Cardiac muscle cell (in vitro differentiated cells and primary cell): ENCODE data around the gene ELAVL1. TPM values are rescaled to one million over a fixed set of nuclear protein-coding genes. Genes with fewer than 3 reads are reported as not detected.
"Not testable (repeated sequence)": the region's sequence is repeated elsewhere in the genome, so short reads cannot be mapped to it uniquely, and the experiment has no call there.

Source experiments
- DNase-seq, 2 donors: peaks; one replicate each; pipeline versions ENCODE4 v3.0.0 to v3.0.0-alpha.2; 2010 to 2017; ENCODE audit warnings: low read depth in 1 of 2, low spot score in 1 of 2
- H3K27ac ChIP-seq: fragments of 200-600 bp; sonication (generic); 2 replicates; pipeline ENCODE4 v1.5.1; 2016
- H3K27me3 ChIP-seq: fragments of 200-600 bp; sonication (generic); 2 replicates; pipeline ENCODE4 v1.6.0; 2016; ENCODE audit warnings: control low read depth
- H3K36me3 ChIP-seq: fragments of 200-600 bp; sonication (generic); 2 replicates; pipeline ENCODE4 v1.5.1; 2016; ENCODE audit warnings: control low read depth
- H3K4me1 ChIP-seq: fragments of 200-600 bp; sonication (generic); 2 replicates; pipeline ENCODE4 v1.8.1; 2017; ENCODE audit warnings: low read depth, mild to moderate bottlenecking, mixed run types
- H3K4me3 ChIP-seq: fragments of 200-600 bp; sonication (generic); 2 replicates; pipeline ENCODE4 v1.5.1; 2016; ENCODE audit warnings: mild to moderate bottlenecking
- H3K9me3 ChIP-seq: fragments of 200-600 bp; sonication (generic); 2 replicates; pipeline ENCODE4 v1.5.1; 2017; ENCODE audit warnings: low read depth, mild to moderate bottlenecking, control low read depth
- CTCF ChIP-seq: IDR thresholded peaks from 2 replicates; pipeline ENCODE4 v1.5.1; 2012; ENCODE audit warnings: low read depth, mild to moderate bottlenecking, low read length
- polyA plus RNA-seq: library from polyadenylated mRNA; unstranded; fragments of >200 nt; fragmentation: Nextera tagmentation; extraction: Ambion mirVana; gene quantifications from 2 replicates; pipeline ENCODE4 v1.2.1, GENCODE V29; 2016
- total RNA-seq: library from RNA; depleted of rRNA; stranded (reverse); fragments of >200 nt; gene quantifications from 2 replicates; pipeline ENCODE4 v1.2.3, GENCODE V29; 2016

ELAVL1 gene
- total and polyA plus RNA-seq, 2 experiments from 2014 or later, result 66.5 to 104 TPM

GRCh38 chr19:7932930-7933300 is 72.5 kb downstream of the ELAVL1 start:
- no peak for TF ChIP-seq CTCF
- H3K36me3 ChIP-seq, result peaks cover 52% of the 10 kb centered on the region
- no peaks in the 10 kb centered on the region for H3K9me3 ChIP-seq
- no peaks in the 10 kb centered on the region for H3K27me3 ChIP-seq
- H3K27ac ChIP-seq, result no peak overlapping the region
- H3K4me1 ChIP-seq, result no peaks in the 10 kb centered on the region
- DNase-seq, result no peak
- H3K4me3 ChIP-seq, result no peak overlapping the region

GRCh38 chr19:7932276-7932929 is 73.0 kb downstream of the ELAVL1 start:
- TF ChIP-seq CTCF, result no peak
- H3K36me3 ChIP-seq, result peaks cover 51% of the 10 kb centered on the region
- no peaks in the 10 kb centered on the region for H3K4me1 ChIP-seq
- no peak overlapping the region for H3K27ac ChIP-seq
- DNase-seq, result no peak
- no peak overlapping the region for H3K4me3 ChIP-seq
- H3K27me3 ChIP-seq, result no peaks in the 10 kb centered on the region
- no peaks in the 10 kb centered on the region for H3K9me3 ChIP-seq

- no peak for TF ChIP-seq CTCF
Observed at GRCh38 chr19:7931221-7932061, 74.0 kb downstream of the ELAVL1 start.

GRCh38 chr19:7930765-7931164 is 74.7 kb downstream of the ELAVL1 start:
- Histone ChIP-seq H3K9me3 (no peaks in the 10 kb centered on the region), H3K36me3 (peaks cover 35% of the 10 kb centered on the region), H3K27ac (no peak overlapping the region), H3K4me1 (peaks cover 4% of the 10 kb centered on the region), H3K4me3 (no peak overlapping the region), H3K27me3 (no peaks in the 10 kb centered on the region)
- DNase-seq, result no peak
- TF ChIP-seq CTCF, result no peak

More at GRCh38 chr19:7931221-7932061, 74.0 kb downstream of the ELAVL1 start:
- Histone ChIP-seq H3K4me1 (peaks cover 1% of the 10 kb centered on the region), H3K4me3 (no peak overlapping the region), H3K27ac (no peak overlapping the region), H3K9me3 (no peaks in the 10 kb centered on the region), H3K27me3 (no peaks in the 10 kb centered on the region), H3K36me3 (peaks cover 41% of the 10 kb centered on the region)
- no peak for DNase-seq

GRCh38 chr19:7930030-7930429 is 75.4 kb downstream of the ELAVL1 start:
- not testable (repeated sequence) for H3K27me3 ChIP-seq, H3K9me3 ChIP-seq, H3K4me3 ChIP-seq, H3K4me1 ChIP-seq, H3K27ac ChIP-seq, DNase-seq
- peaks cover 30% of the 10 kb centered on the region for H3K36me3 ChIP-seq
